ENCODE data around the gene RETREG2. TPM values are rescaled to one million over a fixed set of nuclear protein-coding genes. Genes with fewer than 3 reads are reported as not detected.

Gene RETREG2
- total and polyA plus RNA-seq, 2 of the 8 experiments (the other 6 are each of a cell fraction or from before 2014, with no cell fraction given) = 51.3 to 67.4 TPM

GRCh38 chr2:219197388-219197787 is 19.3 kb downstream of the RETREG2 start (continued):
- TF ChIP-seq CHD7 (IDR thresholded peaks at IDR 0.05; ENCODE audit: insufficient replicate concordance, low read length) = no peak
- TF ChIP-seq ATF3 (IDR thresholded peaks at IDR 0.05; ENCODE audit: insufficient read depth, low read depth, low read length) = no peak
- no peak for TF ChIP-seq RFX5 (IDR thresholded peaks at IDR 0.05; ENCODE audit: borderline replicate concordance, low read depth, low read length)
- no peak for TF ChIP-seq NANOG (IDR thresholded peaks at IDR 0.05; ENCODE audit: insufficient read depth, low read depth, low read length, poor library complexity, severe bottlenecking)
- no peak for TF ChIP-seq SRF (IDR thresholded peaks at IDR 0.05; ENCODE audit: low read depth, low read length)
- TF ChIP-seq KDM1A (IDR thresholded peaks at IDR 0.05; ENCODE audit: borderline replicate concordance, low read length) = no peak
- TF ChIP-seq TCF12 (IDR thresholded peaks at IDR 0.05; ENCODE audit: low read depth, low read length) = no peak
- TF ChIP-seq CHD2 (IDR thresholded peaks at IDR 0.05; ENCODE audit: low read length) = no peak
- TF ChIP-seq TEAD4 (IDR thresholded peaks at IDR 0.05; ENCODE audit: low read depth, low read length) = no peak
- no peak for TF ChIP-seq PHF8 (conservative IDR thresholded peaks at IDR 0.05; ENCODE audit: low read depth, low read length)

Data from H1 (cell line).